NOMO-1 treated with dmso at 0.1 percent for 144 hours (cell line): Measurements from ENCODE around the gene PTCH1.
A peak's percentile ranks its signal among the peaks of the same experiment; 100 is the strongest.

Experiments used
- DNase-seq: peaks from one replicate; lab custom pipeline; 2025; ENCODE audit not compliant: unreplicated experiment; lab: John Stamatoyannopoulos, UW

PTCH1 gene

DNA sequence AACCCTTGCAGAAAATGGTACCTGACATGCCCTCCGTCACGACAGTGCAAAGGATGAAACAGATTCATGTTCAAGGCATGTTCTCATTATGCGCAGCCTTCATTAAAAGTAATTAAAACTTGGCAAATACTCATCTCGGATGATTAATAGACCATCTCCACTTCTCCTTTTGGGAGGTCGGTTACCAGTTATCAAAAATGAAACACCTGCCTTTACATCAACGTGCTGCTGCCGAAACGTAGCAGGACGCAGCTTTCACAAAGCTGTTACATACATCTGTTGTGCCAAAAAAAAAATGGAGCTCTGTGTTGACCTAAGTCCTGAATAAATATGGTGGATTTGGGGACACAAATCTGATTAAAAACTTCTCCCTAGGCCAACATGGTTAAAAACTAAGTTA, 75.7 kb downstream of the PTCH1 start:
- no peak for DNase-seq

DNA sequence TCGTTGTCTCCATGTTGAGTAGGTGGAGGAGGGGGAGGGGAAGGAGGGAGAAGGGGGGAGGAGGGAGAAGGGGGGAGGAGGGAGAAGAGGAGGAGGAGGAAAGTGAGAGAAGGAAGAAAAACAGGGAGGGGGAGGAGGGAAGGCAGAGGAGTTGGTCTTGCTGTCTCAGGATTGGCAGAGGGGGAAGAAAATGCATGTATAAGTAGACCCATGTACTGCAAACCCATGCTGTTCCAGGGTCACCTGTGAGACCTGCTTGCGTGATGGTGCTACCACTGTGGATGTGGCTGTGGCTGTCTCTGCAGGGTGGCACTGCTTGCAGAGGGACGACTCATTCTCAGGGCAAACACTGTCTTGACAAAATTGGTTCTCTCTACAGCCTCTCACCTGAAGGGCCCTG, 76.3 kb downstream of the PTCH1 start:
- no peak for DNase-seq

DNA sequence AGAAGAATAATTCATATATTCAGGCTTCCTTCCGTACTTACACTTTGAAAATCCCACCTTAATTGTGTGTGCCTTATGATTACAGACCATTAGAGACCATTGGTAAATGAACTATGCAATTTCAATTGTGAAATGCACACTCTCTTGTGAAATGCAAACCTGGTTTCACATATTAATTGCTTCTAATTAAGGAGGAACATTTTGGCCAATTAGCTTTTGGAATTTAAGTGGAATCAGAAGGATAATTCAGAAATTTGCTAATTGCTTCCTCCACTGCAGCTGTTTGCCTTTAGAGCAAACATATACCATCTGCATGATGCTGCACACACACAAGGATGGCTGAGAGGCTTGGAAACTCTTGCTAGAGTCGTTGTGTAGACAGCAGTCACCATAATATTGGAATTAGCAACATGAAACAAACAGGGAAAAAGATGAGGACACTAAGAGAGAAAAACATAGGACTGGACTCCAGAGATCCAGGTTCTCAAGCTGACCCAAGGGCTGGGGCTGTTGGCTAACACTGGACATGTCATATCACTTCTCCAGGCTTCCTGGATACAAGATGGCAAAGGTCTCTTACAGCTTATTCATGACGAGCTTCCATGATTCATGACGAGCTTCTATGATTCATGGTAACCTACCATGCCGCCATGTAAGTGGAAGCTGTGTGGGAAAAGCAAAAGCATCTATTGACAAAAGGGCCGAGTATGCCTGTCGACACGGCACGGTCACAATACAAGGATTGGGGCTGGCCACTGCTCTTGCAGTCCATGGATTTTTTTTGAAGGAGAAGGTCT, 78.0 kb downstream of the PTCH1 start:
- no peak for DNase-seq

DNA sequence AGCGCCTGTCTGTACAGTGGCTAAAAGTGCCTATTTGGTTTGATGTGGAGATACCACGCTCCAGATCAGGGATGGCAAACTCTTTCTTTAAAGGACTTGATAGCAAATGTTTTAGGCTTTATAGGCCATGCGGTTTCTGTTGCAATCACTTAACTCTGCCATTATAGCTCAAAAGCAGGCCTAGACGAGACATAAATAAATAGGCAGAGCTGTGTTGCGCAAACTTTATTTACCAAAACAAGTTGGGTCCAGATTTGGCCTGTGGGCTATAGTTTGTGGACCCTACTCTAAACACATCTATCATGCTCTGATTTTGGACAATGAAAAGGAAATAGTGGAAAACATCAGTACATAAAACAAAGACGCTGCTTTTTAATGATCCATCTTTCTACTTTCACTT, 79.2 kb downstream of the PTCH1 start:
- DNase-seq: no peak

DNA sequence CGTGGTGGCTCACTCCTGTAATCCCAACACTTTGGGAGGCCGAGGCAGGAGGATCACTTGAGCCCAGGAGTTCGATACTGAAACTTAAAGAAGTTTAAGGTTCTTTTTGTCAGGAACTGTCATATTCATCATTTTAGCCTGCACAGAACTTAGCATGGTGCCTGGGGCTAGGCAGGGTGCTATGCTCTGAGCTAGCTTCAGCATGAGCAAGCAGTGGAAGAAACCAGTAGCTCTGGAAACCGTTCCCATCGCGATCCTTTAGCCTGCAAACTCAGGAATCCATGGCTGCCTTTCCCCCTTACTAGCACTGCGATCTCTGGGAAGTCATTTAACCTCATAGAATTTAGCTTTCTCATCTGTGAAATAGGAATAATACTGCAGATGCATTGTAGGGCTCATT, 80.4 kb downstream of the PTCH1 start:
- DNase-seq: no peak

DNA sequence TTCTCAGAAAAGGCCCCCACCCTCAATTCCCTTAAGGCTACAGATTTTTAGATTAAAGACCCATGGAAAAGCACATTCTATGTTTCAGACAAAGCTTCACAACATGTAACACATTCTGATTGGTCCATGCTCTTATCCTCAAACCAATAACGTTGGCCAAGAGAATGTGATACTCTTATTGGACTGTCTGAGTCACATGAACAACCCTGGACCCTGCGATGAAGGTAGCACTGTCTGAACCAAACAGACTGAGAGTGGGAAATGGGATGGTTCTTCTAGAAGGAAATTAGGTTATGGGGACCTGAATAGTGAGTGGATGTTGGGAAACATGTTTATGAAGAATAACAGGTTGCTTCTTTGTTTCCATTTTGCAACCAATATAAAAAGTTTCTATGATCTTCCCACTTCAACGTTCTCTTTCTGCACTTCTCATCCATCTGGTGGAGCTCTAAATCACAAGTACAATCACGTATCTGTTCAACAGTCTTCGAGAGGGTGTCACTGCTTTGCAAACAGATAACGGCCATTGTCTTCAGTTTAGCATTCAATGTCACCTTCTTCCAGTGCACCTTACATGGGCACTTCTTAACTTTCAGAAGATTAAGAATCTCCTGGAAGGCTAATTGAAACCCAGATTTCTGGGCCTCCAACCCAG, 81.6 kb downstream of the PTCH1 start:
- DNase-seq: no peak

DNA sequence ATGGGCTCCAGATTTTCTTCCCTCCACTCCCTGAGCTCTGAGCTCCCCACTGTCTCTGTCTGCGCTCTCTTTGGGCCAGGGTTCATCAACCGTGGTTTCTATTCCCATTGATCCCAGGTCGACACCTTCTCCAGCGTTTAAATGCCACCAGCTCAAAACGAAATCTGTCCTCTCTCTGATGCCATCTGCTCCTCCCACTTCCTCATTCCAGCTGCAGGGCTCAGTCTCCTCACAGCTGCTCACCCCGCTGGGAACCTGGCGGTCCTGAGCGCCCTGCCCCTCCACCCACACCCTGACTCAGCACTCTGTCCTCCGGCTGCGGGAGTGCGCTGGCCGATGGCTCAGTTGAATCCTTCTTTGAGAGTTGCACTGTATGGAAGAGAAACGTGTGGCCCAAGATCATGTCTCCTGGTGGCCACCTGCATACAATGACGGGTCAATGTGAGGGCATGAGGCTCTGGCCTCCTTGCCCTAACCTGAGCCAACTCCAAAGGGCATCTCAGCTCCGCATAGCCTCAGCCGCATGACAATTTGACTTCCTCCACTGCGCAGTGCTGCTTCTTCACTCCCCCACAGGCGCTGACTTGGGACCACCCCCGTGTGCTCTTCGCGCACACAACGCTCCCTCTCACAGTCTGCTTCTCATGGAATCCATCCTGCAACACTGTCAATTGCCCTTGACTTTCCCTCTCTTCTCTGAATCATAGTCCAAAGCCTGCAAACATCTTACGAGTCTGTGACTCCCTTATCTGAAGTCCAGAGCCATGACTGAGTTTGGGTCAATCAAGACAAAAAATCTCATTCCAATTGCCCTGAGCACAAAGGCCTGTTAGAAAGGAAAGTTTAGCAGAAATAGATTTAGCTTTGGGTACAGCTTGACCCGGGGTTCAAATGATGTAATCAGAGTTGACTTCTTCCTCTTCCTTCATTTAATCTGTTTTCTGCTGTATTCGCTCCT, 82.4 kb downstream of the PTCH1 start:
- peak; percentile 43 for DNase-seq

DNA sequence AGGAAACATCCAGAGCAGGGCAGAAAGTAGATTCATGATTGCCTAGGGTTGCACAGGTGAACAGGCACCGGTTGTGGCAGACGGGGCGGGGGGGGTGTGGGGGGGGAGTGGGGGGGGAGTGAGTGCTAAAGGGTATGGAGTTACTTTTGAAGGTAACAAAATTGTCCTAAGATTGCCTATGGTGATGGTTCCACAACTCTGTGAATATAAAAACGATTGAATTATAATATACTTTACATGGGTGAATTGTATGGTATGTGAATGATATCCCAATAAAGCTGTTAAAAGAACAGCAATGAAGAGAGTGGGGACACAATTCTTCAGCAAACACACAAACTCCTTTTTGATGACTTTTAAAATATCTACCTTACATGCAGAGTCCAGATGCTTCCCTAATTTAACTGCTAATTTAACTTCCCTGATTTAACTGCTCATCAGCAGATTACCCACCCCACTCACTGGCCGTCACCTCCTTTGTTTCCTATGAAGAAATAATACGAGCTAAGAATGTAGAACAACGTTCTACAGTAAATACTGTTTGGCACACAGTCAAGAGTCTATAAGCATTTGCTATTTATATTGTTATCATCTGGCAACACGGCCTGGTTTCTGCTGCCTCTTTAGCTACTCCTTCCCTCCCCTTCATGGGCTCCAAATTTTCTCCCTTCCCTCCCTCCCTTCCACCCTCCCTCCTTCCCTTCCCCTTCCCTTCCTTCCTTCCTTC, 83.5 kb downstream of the PTCH1 start:
- no peak for DNase-seq

DNA sequence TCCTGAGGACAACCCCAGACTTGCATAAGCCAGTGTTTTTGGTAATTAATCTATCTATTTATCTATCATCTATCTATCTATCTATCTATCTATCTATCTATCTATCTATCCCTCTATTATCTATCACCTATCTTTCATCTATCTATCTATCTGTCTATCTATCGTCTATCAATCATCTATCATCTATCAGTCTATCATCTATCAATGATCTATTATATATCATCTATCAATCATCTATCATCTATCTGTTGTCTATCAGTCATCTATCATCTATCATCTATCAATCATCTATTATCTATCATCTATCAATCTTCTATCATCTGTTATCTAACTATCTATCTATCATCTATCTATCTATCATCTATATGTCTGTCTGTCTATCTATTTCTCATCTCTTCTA, 85.5 kb downstream of the PTCH1 start:
- DNase-seq: no peak

DNA sequence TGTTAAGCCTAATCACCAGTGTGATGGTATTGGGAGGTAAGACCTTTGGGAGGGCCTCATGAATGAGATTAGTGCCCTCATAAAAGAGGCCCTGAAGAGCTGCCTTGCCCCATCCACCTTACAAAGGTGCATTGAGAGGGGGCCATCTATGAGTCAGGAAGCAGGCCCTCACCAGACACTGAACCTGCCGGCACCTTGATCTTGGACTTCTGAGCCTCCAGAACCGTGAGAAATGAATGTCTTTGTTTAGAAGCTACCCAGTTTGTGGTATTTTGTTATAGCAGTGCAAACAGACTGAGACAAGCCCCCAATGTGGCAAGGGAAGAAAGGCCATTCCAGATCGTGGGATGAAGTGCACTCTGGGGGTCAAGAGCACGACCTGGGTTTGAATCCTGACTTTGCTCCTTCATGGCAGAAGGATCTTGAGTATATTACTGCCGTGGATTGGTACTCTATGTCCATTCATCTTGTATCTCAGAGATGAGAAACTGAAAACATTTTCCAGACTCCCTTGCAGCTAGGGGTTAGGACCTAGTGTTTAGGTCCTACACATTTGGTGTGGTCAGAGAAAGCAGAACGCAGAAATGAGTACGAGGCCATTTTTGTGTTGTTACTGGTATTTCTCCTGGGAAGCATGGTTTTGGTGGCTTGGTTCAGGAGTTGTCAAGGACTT, 86.7 kb downstream of the PTCH1 start:
- DNase-seq: no peak

DNA sequence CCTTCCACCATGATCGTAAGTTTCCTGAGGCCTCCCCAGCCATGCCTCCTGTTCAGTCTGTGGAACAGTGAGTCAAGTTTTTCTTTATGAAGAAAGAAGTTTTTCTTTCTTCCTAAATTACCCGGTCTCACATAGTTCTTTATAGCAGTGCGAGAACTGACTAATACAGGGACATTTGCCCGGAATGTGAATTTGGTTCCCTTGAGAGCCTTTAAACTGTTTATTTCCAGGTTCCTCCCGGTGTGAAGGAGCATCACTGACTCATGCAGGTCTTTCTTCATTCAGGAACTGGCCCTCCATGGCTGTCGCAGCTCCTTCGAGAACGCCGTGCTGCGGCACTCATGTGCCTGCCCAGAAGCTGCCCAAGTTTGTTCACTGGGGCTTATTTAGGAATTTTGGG, 87.7 kb downstream of the PTCH1 start:
- no peak for DNase-seq

DNA sequence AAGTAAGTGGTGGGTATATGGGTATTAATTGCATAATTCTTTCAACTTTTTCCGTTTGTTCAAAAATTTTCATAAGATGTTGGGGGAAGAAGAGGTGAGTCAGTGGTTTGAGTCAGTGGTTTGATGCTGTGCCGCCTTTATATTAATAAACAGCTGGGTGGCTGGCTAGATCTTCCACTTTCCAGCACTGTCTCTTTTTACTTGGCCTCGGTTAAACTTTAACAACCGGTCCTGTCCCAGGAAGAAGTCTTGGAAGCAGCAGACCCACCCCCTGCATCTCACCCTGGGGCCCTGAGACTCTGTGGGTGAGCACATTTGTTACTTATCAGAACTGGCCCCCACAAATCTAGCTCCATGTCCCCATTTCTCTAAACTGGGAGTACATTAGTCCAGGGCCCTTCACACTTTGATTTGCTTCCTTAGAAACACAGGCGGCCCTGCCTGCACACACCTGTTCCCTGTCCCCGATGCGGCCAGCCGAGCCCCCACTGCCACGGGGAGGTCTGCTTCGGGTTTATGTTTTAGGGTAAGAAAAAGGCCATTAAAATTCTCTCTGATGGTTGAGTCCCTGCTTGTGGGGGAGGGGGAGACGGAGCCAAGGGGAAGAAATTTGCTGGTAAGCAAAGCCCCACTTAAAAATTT, 90.7 kb downstream of the PTCH1 start:
- DNase-seq: no peak

DNA sequence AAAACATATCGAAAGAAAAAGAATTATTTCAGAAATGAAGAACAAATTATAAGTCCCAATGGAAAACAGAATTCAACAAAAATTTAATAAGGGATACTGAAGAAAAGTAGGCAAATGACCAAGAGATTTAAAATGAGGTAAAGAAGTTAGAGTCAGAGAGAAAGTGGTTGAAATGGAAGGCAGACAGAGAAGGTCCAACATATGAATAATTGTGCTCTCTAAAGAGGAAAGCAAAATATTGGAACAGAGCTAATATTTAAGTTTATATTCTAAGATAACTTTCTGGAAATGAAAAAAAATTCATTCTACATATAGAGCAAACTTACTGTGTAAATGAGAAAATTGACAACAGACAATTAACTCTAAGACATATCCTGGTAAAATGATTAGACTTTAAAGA, 94.1 kb downstream of the PTCH1 start:
- DNase-seq: no peak

DNA sequence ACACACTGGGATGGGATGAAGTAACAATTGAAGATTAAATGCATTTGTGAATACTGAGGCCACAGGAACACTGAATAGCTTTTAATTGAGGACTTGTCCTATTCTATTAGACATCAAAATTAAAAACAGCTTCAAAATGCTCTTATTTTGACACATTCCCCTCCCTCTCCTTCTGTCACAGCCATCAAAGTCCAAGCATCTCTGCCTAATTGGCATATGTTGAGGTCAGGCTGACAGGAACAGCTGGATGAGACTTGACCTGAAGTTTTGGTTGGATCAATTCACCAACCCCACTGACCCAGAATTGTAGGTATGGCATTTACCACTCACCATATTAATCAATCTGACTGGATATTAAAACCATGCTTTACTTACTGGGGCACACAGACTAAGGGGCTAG, 96.3 kb downstream of the PTCH1 start:
- no peak for DNase-seq

DNA sequence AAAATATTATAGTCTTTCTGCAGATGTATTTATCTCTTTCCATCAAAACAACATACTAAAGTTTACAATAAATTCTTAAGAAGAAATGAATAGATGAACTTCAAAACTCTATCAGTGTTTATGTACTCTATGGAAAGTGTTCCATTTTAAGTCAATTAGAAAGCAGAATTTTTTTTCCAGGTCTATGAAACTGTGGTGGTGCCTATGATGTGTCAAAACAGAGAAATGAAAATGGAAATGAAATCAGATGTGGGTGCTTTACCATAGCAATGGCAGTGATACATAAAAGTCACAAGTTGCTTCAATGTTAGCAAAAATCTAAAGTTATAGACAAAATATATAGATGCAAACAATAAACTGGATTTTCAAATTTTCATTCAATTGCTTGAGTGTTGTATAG, 97.3 kb downstream of the PTCH1 start:
- no peak for DNase-seq

DNA sequence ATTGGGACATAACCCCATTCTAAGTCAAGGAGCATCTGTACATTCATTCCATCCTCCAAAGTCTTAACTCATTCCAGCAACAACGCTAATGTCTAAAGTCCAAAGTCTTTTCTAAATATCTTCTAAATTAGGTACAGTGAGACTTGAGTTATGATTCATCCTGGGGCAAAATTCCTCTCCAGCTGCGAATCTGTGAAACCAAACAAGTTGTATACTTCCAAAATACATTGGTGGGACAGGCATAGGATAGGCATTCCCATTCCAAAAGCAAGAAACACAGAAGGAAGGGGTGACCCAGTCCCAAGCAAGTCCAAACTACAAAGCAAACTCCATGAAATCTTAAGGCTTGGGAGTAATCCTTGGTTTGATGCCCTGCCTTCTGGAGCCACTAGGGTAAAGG, 101.6 kb downstream of the PTCH1 start:
- DNase-seq: no peak

DNA sequence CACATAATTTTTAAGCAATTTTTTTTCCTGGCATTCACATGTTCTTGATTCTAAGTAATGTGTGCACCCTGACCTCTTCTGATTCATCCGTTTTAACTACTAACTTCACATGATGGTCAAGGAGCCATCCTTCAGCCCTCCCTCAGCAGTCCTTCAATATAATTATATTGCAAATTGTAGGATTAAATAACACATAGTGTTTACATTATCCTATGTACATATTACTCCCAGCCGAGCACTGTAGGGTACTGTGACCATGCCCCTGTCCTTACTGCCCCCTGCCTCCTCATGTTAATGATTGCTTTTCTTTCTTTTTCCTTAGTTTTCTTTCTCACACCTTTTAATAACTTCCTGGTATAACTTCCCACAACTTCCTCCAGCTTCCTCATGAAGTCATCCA, 103.0 kb downstream of the PTCH1 start:
- no peak for DNase-seq

DNA sequence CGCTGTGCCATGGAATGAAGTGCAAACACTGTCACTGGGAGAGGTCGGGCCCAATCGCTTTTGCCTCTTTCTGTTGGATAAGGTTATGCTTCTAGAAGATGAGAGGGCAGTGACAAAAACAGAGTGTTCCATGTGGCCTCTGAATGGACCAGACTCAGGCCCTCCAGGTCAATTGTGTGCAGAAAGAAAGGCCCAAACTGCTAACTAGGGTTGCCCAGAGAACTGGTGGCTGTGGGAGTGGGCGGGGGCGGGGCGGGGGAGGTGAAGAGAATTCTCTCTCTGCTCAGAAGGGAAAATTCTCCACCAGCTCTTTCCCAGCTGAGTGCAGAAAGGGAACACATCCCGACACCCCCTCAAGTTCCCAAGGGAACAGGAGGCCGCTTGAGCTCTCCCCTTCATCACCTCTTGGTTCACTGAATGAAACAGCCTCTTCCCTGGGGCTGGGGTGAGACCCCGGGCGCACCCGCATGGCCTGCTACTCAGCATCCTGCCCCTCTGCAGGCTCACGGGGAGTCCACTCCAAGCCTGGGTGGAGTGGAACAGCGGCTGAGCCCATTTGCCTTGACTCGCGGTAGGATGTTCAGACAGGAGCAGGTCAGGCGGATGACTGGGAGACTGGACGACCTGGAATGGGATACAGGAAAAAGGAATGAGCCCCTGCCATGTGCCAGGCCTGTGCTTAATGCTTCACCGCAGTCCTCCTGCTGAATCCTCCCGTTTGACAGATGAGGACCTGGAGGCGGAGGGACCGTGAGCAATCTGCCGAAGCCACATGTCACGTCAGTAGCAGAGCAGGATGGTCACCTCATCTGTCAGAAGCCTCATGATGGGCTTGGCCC, 105.5 kb downstream of the PTCH1 start:
- DNase-seq: no peak
